ENCODE results near the gene PLCB4.

PLCB4 gene

DNA sequence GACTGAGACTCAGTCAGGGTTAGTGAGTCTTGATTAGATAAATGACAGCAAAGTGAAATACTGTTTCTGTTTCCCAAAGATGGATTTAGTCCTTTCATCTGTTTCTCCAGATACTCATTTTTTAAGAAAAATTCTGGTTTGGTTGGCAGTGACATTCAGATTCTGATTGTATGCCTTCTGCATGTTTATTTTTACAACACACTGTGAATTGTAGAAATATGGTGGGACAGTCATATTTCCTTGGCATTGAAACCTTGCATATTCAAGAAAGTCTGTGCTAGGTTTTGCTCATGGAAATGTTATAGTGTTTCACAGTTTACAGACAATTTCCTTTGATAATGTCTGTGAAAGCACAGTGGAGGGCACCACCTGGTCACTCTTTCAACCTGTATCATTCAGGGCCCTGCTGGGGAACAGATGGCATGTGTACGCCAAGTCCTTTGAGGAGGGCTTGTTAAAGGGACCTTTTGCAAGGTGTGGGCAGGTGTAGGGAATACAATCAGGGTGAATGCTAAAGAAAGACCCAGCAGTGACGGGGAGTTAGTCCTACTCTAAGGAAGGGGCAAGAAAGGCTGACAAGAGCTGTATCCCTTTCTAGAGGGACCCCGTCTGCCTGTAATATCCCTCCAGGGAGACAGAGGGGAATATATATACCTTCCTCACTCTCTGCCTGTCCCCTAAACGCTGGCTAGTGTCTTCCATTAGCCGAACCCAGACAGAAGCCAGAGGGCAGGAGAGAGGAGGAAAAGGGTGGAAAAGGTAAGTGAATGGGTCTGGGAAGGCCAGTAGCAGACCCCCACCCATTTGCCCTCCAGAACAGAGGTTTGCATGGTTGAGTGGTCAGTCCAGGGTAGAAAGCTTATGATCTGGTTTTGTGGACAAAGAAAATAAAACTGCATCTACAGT is 10.2 kb downstream of the PLCB4 start:
- H3K27ac ChIP-seq, result no peak overlapping the region
- H3K36me3 ChIP-seq, result no peaks in the 10 kb centered on the region
- TF ChIP-seq, protein P1, sequence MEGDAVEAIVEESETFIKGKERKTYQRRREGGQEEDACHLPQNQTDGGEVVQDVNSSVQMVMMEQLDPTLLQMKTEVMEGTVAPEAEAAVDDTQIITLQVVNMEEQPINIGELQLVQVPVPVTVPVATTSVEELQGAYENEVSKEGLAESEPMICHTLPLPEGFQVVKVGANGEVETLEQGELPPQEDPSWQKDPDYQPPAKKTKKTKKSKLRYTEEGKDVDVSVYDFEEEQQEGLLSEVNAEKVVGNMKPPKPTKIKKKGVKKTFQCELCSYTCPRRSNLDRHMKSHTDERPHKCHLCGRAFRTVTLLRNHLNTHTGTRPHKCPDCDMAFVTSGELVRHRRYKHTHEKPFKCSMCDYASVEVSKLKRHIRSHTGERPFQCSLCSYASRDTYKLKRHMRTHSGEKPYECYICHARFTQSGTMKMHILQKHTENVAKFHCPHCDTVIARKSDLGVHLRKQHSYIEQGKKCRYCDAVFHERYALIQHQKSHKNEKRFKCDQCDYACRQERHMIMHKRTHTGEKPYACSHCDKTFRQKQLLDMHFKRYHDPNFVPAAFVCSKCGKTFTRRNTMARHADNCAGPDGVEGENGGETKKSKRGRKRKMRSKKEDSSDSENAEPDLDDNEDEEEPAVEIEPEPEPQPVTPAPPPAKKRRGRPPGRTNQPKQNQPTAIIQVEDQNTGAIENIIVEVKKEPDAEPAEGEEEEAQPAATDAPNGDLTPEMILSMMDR (IDR thresholded peaks at IDR 0.05), result no peak
- no peaks in the 10 kb centered on the region for H3K9me3 ChIP-seq
- peaks cover 0 to 50% (median 4%) of the 10 kb centered on the region in 4 donors for H3K4me1 ChIP-seq
- H3K4me3 ChIP-seq, result no peak overlapping the region
- H3K27me3 ChIP-seq, result no peaks in the 10 kb centered on the region
- intact Hi-C loops (cut with DNase I; ENCODE audit: low total_unique reads), result no loop called here
- DNase-seq, result no peak

DNA sequence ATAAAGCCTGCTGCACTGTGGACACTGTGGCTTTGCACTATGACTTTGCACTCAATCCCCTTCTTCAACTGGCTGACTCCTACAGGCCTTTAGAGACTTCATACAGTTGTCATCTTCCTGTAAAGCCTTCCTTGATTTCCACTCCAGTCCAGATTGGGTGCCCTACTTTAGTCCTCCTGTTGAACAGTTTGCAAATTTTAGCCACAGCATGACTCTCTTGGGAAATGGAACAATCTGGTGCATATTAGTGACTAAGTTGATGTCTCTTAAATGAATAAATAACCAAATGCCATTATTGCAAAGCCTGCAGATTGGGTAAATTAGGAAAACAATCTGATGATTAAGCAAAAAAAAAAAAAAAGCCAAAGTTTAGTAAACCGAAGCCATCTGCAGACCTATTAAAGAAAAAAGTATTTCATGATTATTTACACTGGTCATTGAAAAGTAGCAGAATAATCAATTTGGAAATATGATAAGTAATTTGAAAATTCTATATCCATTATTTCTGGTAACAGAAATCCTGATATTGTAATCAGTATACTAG is 12.6 kb downstream of the PLCB4 start:
- TF ChIP-seq, protein P1 (IDR thresholded peaks at IDR 0.05), result no peak
- Histone ChIP-seq H3K4me3 (no peak overlapping the region), H3K27ac (no peak overlapping the region), H3K4me1 (peaks cover 0 to 28% (median under 1%) of the 10 kb centered on the region in 4 donors), H3K9me3 (no peaks in the 10 kb centered on the region), H3K36me3 (no peaks in the 10 kb centered on the region), H3K27me3 (no peaks in the 10 kb centered on the region)
- intact Hi-C loops (cut with DNase I; ENCODE audit: low total_unique reads), result no loop called here
- DNase-seq, result no peak

DNA sequence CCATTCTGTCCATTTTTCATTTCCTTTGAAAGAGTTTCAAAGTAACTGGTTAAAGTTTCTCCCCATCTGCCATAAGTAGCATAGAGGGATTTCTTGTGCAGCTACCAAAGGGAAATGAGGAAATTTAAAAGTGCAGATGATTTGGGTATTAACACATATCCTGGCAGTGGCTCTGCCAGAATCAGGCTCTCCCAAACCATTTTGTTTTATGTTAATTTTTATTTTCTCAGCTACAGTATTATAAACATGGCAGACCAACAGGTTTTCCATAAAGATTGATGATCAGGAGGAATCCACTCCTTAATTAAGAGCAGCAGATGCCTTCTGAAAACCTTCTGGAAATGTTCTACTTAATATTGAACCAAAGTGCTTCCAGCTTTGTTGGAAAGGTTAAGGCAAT is 13.9 kb downstream of the PLCB4 start:
- Histone ChIP-seq H3K4me3 (no peak overlapping the region), H3K27ac (no peak overlapping the region), H3K4me1 (peaks cover 0 to 26% (median 0%) of the 10 kb centered on the region in 4 donors), H3K9me3 (no peaks in the 10 kb centered on the region), H3K27me3 (no peaks in the 10 kb centered on the region), H3K36me3 (no peaks in the 10 kb centered on the region)
- TF ChIP-seq, protein P1 (IDR thresholded peaks at IDR 0.05), result no peak
- intact Hi-C loops (cut with DNase I; ENCODE audit: low total_unique reads), result no loop called here
- no peak for DNase-seq

DNA sequence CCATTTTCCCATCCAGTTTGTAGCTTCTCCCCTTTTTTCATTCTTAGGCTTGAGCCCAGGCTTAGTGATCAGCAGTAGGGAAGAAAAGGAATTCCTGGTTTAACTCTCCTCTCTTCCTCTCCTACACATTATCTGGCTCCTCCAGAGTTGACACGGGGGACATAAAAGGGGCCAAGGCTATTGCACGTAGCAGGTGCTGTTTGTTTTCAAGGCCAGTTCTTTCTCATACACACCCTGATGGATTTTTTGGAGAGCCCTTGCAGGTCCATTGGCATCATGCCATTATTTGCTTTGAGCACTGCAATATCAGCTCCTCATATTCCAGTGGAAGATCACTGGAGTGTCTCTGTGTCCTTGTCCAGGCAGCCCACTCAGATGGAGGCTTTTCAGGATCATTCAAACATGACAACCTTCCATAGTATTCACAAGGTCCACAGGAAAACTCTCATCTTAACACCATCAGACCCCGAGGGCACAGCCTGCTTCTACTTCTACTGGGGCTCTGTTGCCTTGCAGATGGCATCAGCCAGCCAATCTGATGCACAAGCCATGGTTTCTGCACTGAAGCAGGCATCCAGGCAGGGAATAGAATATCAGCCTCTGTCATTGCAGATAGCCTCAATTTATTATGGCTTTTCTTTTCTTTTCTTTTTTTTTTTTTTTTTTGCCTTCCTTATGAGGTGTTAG is 18.8 kb downstream of the PLCB4 start:
- intact Hi-C loops (cut with DNase I; ENCODE audit: low total_unique reads), result no loop called here
- DNase-seq, result no peak
- Histone ChIP-seq H3K36me3 (no peaks in the 10 kb centered on the region), H3K9me3 (no peaks in the 10 kb centered on the region), H3K4me3 (no peak overlapping the region), H3K27ac (no peak overlapping the region), H3K4me1 (peaks cover 0 to 48% (median under 1%) of the 10 kb centered on the region in 4 donors), H3K27me3 (no peaks in the 10 kb centered on the region)
- TF ChIP-seq, protein P1 (IDR thresholded peaks at IDR 0.05), result no peak

DNA sequence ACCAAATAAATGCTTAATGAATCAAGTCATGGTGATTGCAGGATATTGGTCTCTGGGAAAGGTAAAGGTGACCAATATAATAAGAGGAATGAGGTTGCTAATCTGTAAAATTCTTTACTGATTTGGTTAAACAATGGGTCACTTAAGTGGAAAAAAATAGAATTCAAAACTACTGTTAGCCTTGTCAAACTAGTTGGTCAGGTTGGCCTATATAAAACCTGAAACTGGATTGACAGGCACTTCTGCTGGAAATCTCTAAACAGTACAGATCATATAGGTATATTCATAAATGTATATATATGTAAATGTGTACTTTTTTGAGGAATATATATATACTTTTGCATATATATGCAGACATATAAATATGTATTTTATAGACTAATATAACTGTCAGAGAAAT is 19.7 kb downstream of the PLCB4 start:
- no peaks in the 10 kb centered on the region for H3K9me3 ChIP-seq
- intact Hi-C loops (cut with DNase I; ENCODE audit: low total_unique reads), result no loop called here
- peaks cover 0 to 48% (median 4%) of the 10 kb centered on the region in 4 donors for H3K4me1 ChIP-seq
- no peak overlapping the region for H3K27ac ChIP-seq
- no peaks in the 10 kb centered on the region for H3K27me3 ChIP-seq
- no peak overlapping the region for H3K4me3 ChIP-seq
- TF ChIP-seq, protein P1 (IDR thresholded peaks at IDR 0.05), result no peak
- DNase-seq, result no peak
- H3K36me3 ChIP-seq, result no peaks in the 10 kb centered on the region
